ENCODE measurements around the gene WDTC1. TPM values are rescaled to one million over a fixed set of nuclear protein-coding genes. Genes with fewer than 3 reads are reported as not detected.
A peak's percentile ranks its signal among the peaks of the same experiment; 100 is the strongest.

WDTC1 gene
- polyA plus RNA-seq, 1 donor, result 30.6 TPM

- Histone ChIP-seq H3K9me3 (ENCODE audit: control insufficient read depth, low read depth, low read length) (no peaks in the 10 kb centered on the region), H3K27ac (ENCODE audit: low read length) (no peak overlapping the region), H3K36me3 (ENCODE audit: control insufficient read depth, insufficient read depth, low read length) (peaks cover 78% of the 10 kb centered on the region), H3K27me3 (ENCODE audit: control insufficient read depth, insufficient read depth, low read length) (no peaks in the 10 kb centered on the region), H3K4me3 (ENCODE audit: low read length) (no peak overlapping the region), H3K4me1 (ENCODE audit: control insufficient read depth, insufficient read depth, low read length) (no peaks in the 10 kb centered on the region)
- no peak for DNase-seq
- WGBS (ENCODE audit: insufficient coverage, low lambda C conversion rate), result no CpG with 5 or more reads among the region's 3 CpGs
These were observed 97.0 kb downstream of the WDTC1 start for GRCh38 chr1:27331426-27331825.

DNA sequence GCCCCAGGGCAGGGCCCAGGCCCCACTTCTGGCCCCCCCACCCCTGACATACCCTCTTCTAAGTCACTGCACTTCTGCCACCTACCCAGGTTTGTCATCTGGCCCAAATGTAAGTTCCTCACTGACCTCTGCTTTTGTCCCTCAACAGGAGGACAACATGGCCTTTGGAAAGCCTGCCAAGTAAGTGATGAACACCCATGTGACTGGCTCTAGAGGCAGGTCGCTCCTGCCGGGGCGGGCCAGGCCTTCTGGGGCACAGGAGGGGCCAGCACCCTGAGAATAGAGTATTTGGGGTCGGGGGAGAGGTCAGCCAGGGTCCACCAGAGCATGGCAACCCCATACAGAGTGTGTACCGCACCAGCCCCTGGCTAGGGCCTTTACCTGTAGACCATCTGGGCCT, 97.5 kb downstream of the WDTC1 start:
- no CpG with 5 or more reads among the region's 5 CpGs for WGBS (ENCODE audit: insufficient coverage, low lambda C conversion rate)
- Histone ChIP-seq H3K9me3 (ENCODE audit: control insufficient read depth, low read depth, low read length) (no peaks in the 10 kb centered on the region), H3K36me3 (ENCODE audit: control insufficient read depth, insufficient read depth, low read length) (peaks cover 83% of the 10 kb centered on the region), H3K4me1 (ENCODE audit: control insufficient read depth, insufficient read depth, low read length) (no peaks in the 10 kb centered on the region), H3K27me3 (ENCODE audit: control insufficient read depth, insufficient read depth, low read length) (no peaks in the 10 kb centered on the region), H3K27ac (ENCODE audit: low read length) (no peak overlapping the region), H3K4me3 (ENCODE audit: low read length) (no peak overlapping the region)
- DNase-seq, result no peak

GRCh38 chr1:27332536-27333281, 98.3 kb downstream of the WDTC1 start:
- H3K27me3 ChIP-seq (ENCODE audit: control insufficient read depth, insufficient read depth, low read length), result no peaks in the 10 kb centered on the region
- H3K27ac ChIP-seq (ENCODE audit: low read length), result no peak overlapping the region
- no peak overlapping the region for H3K4me3 ChIP-seq (ENCODE audit: low read length)
- no CpG with 5 or more reads among the region's 11 CpGs for WGBS (ENCODE audit: insufficient coverage, low lambda C conversion rate)
- H3K9me3 ChIP-seq (ENCODE audit: control insufficient read depth, low read depth, low read length), result no peaks in the 10 kb centered on the region
- DNase-seq, result peak in 1 of 2 donors; percentile 26
- peaks cover 77% of the 10 kb centered on the region for H3K36me3 ChIP-seq (ENCODE audit: control insufficient read depth, insufficient read depth, low read length)
- H3K4me1 ChIP-seq (ENCODE audit: control insufficient read depth, insufficient read depth, low read length), result no peaks in the 10 kb centered on the region

- no peak for DNase-seq
- Histone ChIP-seq H3K4me1 (ENCODE audit: control insufficient read depth, insufficient read depth, low read length) (no peaks in the 10 kb centered on the region), H3K9me3 (ENCODE audit: control insufficient read depth, low read depth, low read length) (no peaks in the 10 kb centered on the region), H3K27ac (ENCODE audit: low read length) (no peak overlapping the region), H3K27me3 (ENCODE audit: control insufficient read depth, insufficient read depth, low read length) (no peaks in the 10 kb centered on the region), H3K36me3 (ENCODE audit: control insufficient read depth, insufficient read depth, low read length) (peaks cover 71% of the 10 kb centered on the region), H3K4me3 (ENCODE audit: low read length) (no peak overlapping the region)
- no CpG with 5 or more reads among the region's 17 CpGs for WGBS (ENCODE audit: insufficient coverage, low lambda C conversion rate)
These were observed 99.4 kb downstream of the WDTC1 start for GRCh38 chr1:27333717-27334279.

- no CpG with 5 or more reads among the region's 17 CpGs for WGBS (ENCODE audit: insufficient coverage, low lambda C conversion rate)
- Histone ChIP-seq H3K36me3 (ENCODE audit: control insufficient read depth, insufficient read depth, low read length) (peaks cover 61% of the 10 kb centered on the region), H3K4me3 (ENCODE audit: low read length) (no peak overlapping the region), H3K27me3 (ENCODE audit: control insufficient read depth, insufficient read depth, low read length) (no peaks in the 10 kb centered on the region), H3K4me1 (ENCODE audit: control insufficient read depth, insufficient read depth, low read length) (no peaks in the 10 kb centered on the region), H3K9me3 (ENCODE audit: control insufficient read depth, low read depth, low read length) (no peaks in the 10 kb centered on the region), H3K27ac (ENCODE audit: low read length) (no peak overlapping the region)
- no peak for DNase-seq
These were observed 101.3 kb downstream of the WDTC1 start for GRCh38 chr1:27335506-27336422.

GRCh38 chr1:27336756-27337155, 102.3 kb downstream of the WDTC1 start:
- peaks cover 51% of the 10 kb centered on the region for H3K36me3 ChIP-seq (ENCODE audit: control insufficient read depth, insufficient read depth, low read length)
- DNase-seq, result no peak
- H3K9me3 ChIP-seq (ENCODE audit: control insufficient read depth, low read depth, low read length), result no peaks in the 10 kb centered on the region
- peaks cover 4% of the 10 kb centered on the region for H3K4me1 ChIP-seq (ENCODE audit: control insufficient read depth, insufficient read depth, low read length)
- no peak overlapping the region for H3K4me3 ChIP-seq (ENCODE audit: low read length)
- H3K27ac ChIP-seq (ENCODE audit: low read length), result no peak overlapping the region
- WGBS (ENCODE audit: insufficient coverage, low lambda C conversion rate), result no CpG with 5 or more reads among the region's 5 CpGs
- H3K27me3 ChIP-seq (ENCODE audit: control insufficient read depth, insufficient read depth, low read length), result no peaks in the 10 kb centered on the region

DNA sequence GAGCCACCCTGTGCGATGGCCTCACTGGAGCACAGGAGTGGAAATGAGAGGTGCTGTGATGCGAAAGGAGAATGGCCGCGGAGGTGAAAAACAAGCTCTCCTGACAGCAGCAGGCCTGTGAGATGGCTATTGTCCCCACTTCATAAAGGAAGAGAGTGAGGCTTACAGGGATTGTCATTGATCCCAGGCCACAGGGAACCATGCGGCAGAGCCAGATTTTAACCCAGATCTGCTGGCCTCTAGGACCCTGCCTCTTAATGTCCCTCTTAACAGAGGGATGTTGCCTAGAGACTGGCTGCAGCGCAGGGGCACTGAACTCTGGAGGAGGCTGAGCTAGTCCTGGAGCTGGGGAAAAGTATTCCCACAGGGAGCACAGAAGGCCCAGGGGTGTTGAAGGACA, 104.3 kb downstream of the WDTC1 start:
- Histone ChIP-seq H3K9me3 (ENCODE audit: control insufficient read depth, low read depth, low read length) (no peaks in the 10 kb centered on the region), H3K4me3 (ENCODE audit: low read length) (no peak overlapping the region), H3K27me3 (ENCODE audit: control insufficient read depth, insufficient read depth, low read length) (no peaks in the 10 kb centered on the region), H3K27ac (ENCODE audit: low read length) (no peak overlapping the region), H3K4me1 (ENCODE audit: control insufficient read depth, insufficient read depth, low read length) (peaks cover 18% of the 10 kb centered on the region), H3K36me3 (ENCODE audit: control insufficient read depth, insufficient read depth, low read length) (peaks cover 32% of the 10 kb centered on the region)
- no peak for DNase-seq
- WGBS (ENCODE audit: insufficient coverage, low lambda C conversion rate), result no CpG with 5 or more reads among the region's 6 CpGs

DNA sequence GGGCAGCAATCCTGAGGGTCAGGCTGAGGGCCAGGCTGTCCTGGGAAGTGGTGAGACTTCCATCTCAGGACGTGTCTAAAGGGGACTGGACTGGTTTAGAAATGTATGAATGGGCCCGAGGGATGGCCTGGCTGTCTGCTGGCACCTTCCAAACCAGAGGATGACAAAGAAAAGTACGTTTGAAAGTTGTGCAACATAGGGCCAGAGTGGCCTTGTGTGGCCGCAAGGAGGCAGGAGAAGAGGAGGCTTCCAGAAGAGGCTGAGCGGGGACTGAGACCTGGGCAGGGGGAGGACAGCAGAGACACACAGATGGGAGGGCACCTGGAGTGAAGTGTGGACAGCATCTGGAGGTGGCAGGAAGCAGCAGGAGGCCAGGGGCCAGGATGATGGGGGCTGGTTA, 104.8 kb downstream of the WDTC1 start:
- Histone ChIP-seq H3K27ac (ENCODE audit: low read length) (no peak overlapping the region), H3K36me3 (ENCODE audit: control insufficient read depth, insufficient read depth, low read length) (peaks cover 28% of the 10 kb centered on the region), H3K9me3 (ENCODE audit: control insufficient read depth, low read depth, low read length) (no peaks in the 10 kb centered on the region), H3K4me1 (ENCODE audit: control insufficient read depth, insufficient read depth, low read length) (peaks cover 18% of the 10 kb centered on the region), H3K27me3 (ENCODE audit: control insufficient read depth, insufficient read depth, low read length) (no peaks in the 10 kb centered on the region), H3K4me3 (ENCODE audit: low read length) (no peak overlapping the region)
- WGBS (ENCODE audit: insufficient coverage, low lambda C conversion rate), result 80% methylated on average over 1 of the region's 5 CpGs
- no peak for DNase-seq

DNA sequence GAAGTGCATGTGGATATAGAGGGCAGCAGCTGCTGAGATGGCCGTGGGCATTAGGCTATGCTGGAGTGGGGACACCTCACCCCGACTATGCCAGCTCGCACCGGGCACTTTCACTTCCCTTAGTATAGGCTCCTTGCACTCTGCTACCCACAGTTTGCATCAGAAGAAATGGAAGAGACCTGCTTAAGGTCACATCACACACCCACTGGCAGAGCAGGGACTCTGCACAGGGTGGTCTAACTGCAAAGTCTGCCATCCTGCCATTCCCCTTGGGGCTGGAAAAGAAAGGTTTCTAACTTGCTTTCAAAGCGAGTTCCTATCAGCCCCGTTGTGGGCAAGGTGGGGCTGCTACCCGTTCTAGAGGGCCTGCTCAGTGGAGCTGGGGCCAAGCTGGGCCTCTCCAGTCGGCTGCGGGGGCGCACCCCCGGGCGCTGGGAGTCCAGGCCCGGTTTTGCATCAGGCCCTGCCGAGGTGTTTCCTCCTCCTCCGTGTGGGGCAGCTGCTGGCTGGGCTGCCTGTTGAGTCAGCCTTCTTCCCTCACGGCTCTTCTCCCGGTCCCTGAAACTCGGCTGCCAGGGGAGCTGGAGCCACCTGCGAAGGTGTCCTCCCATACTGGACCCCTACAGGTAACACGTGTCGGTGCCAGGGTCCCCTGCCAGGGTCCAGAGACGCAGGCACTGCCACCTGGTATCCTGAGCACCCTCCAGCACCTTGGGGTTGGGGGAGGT, 107.3 kb downstream of the WDTC1 start, which contains the start of gene SYTL1:
Gene SYTL1 (plus strand): TSS at position 498 of the 728 bp plus-strand sequence. CDS start 3,313 bp downstream, outside the sequence.
- Histone ChIP-seq H3K4me3 (ENCODE audit: low read length) (peak within 1 kb of the TSS; percentile 50), H3K27ac (ENCODE audit: low read length) (peak within 1 kb of the TSS; percentile 18)
- no CpG with 5 or more reads among the region's 22 CpGs for WGBS (ENCODE audit: insufficient coverage, low lambda C conversion rate)

DNA sequence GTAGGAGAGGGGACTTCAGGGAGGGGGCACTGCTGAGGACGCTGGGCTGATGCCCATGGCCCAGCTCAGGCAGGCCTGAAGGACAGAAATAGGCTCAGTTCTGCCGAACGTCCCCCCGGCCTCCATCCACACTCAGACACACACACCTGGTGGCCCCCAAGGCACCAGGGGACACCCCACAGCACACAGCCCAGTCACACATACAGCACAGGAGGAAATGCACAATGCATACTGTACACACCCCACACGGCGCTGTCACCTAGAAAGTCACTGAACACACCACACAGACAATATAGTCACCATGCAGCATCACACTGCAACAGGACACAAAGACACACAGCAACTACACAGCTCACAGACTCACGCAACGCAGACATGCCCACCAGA, 108.0 kb downstream of the WDTC1 start:
- H3K4me1 ChIP-seq (ENCODE audit: control insufficient read depth, insufficient read depth, low read length), result peaks cover 18% of the 10 kb centered on the region
- no CpG with 5 or more reads among the region's 8 CpGs for WGBS (ENCODE audit: insufficient coverage, low lambda C conversion rate)
- H3K27me3 ChIP-seq (ENCODE audit: control insufficient read depth, insufficient read depth, low read length), result no peaks in the 10 kb centered on the region
- H3K4me3 ChIP-seq (ENCODE audit: low read length), result peak overlapping the region; percentile 50
- H3K9me3 ChIP-seq (ENCODE audit: control insufficient read depth, low read depth, low read length), result no peaks in the 10 kb centered on the region
- no peak for DNase-seq
- no peaks in the 10 kb centered on the region for H3K36me3 ChIP-seq (ENCODE audit: control insufficient read depth, insufficient read depth, low read length)
- H3K27ac ChIP-seq (ENCODE audit: low read length), result no peak overlapping the region

More for the DNA sequence above, 107.3 kb downstream of the WDTC1 start, which contains the start of gene SYTL1:
- peaks cover 3% of the 10 kb centered on the region for H3K36me3 ChIP-seq (ENCODE audit: control insufficient read depth, insufficient read depth, low read length)
- H3K4me1 ChIP-seq (ENCODE audit: control insufficient read depth, insufficient read depth, low read length), result peaks cover 18% of the 10 kb centered on the region
- no peaks in the 10 kb centered on the region for H3K27me3 ChIP-seq (ENCODE audit: control insufficient read depth, insufficient read depth, low read length)
- H3K9me3 ChIP-seq (ENCODE audit: control insufficient read depth, low read depth, low read length), result no peaks in the 10 kb centered on the region
- DNase-seq, result peak in 1 of 2 donors; percentile 71
